H1 (cell line): ENCODE data around the gene PHKA1. TPM values are rescaled to one million over a fixed set of nuclear protein-coding genes. Genes with fewer than 3 reads are reported as not detected.

ENCODE experiments used
- CTCF ChIA-PET: fragments of 300-600 bp; sonication (Branson Sonifier 250); formaldehyde crosslinking; loops from one replicate; lab custom pipeline; 2021; ENCODE audit not compliant: partially characterized antibody; lab: Charles Lee
- POLR2A ChIA-PET: fragments of 300-600 bp; sonication (Branson Sonifier 250); formaldehyde crosslinking; loops from one replicate; lab custom pipeline; 2021; ENCODE audit warnings: inconsistent platforms; ENCODE audit not compliant: partially characterized antibody; lab: Charles Lee
- DNase-seq, 2 experiments: peaks; one replicate each; pipeline versions ENCODE4 v3.0.0 to v3.0.0-alpha.2; 2010 to 2022; ENCODE audit warnings: low spot score in 2 of 2, low read depth in 1 of 2, mixed read lengths in 1 of 2
- FAIRE-seq: peaks from 2 replicates; lab custom pipeline; 2011; peaks lifted over from hg19 to GRCh38; lab: Jason Lieb, UNC
- H2AFZ ChIP-seq: 2 replicates; pipeline ENCODE4 v1.8.1; 2012; ENCODE audit warnings: low read length, inconsistent platforms
- H2AK5ac ChIP-seq: 2 replicates; pipeline ENCODE4 v1.6.1; 2013; ENCODE audit warnings: low read depth, low read length
- H2BK120ac ChIP-seq: replicated peaks from 2 replicates; pipeline ENCODE3; 2013; ENCODE audit warnings: low read depth, low read length, inconsistent platforms
- H2BK12ac ChIP-seq: 2 replicates; pipeline ENCODE4 v1.6.1; 2013; ENCODE audit warnings: low read depth, low read length
- H2BK15ac ChIP-seq: 2 replicates; pipeline ENCODE4 v1.6.1; 2013; ENCODE audit warnings: low read length
- H2BK20ac ChIP-seq: 2 replicates; pipeline ENCODE4 v1.6.1; 2013; ENCODE audit warnings: low read length
- H2BK5ac ChIP-seq: 2 replicates; pipeline ENCODE4 v1.6.1; 2013; ENCODE audit warnings: low read depth, low read length
- H3K14ac ChIP-seq: 2 replicates; pipeline ENCODE4 v1.6.1; 2013; ENCODE audit warnings: inconsistent platforms; ENCODE audit not compliant: insufficient read length
- H3K18ac ChIP-seq: 2 replicates; pipeline ENCODE4 v1.6.1; 2013; ENCODE audit warnings: low read length; ENCODE audit errors: extremely low read depth
- H3K23ac ChIP-seq: 2 replicates; pipeline ENCODE4 v1.6.1; 2013; ENCODE audit warnings: inconsistent platforms; ENCODE audit not compliant: insufficient read length
- H3K23me2 ChIP-seq: 2 replicates; pipeline ENCODE4 v1.6.1; 2013; ENCODE audit warnings: low read depth, low read length
- H3K27ac ChIP-seq: 2 replicates; pipeline ENCODE4 v1.6.1; 2011; ENCODE audit warnings: low read depth, low read length, inconsistent platforms
- H3K27me3 ChIP-seq, 4 experiments: replicated peaks in 1 of 4; 1 replicate in 1 of 4; 2 replicates in 3 of 4; pipeline versions ENCODE4 v1.6.1 to v1.8.1; 2011 to 2013; ENCODE audit warnings: low read length in 3 of 4, mild to moderate bottlenecking in 3 of 4, inconsistent platforms in 2 of 4, mixed read lengths in 2 of 4, moderate library complexity in 1 of 4; ENCODE audit not compliant: control insufficient read depth in 3 of 4, insufficient read depth in 3 of 4; ENCODE audit errors: extremely low read depth in 1 of 4
- H3K36me3 ChIP-seq, 4 experiments: 2 replicates each; pipeline versions ENCODE4 v1.6.1 to v1.8.1; 2011 to 2013; ENCODE audit warnings: mild to moderate bottlenecking in 4 of 4, low read length in 3 of 4, moderate library complexity in 2 of 4, control low read depth in 1 of 4, inconsistent platforms in 1 of 4; ENCODE audit not compliant: insufficient read depth in 4 of 4, control insufficient read depth in 2 of 4
- H3K4ac ChIP-seq: replicated peaks from 2 replicates; pipeline ENCODE3; 2013; ENCODE audit warnings: low read length, low read depth, mixed read lengths, inconsistent platforms; ENCODE audit not compliant: insufficient read length
- H3K4me1 ChIP-seq, 4 experiments: replicated peaks in 1 of 4; 1 replicate in 1 of 4; 2 replicates in 3 of 4; pipeline versions ENCODE4 v1.6.1 to v1.8.1; 2011 to 2013; ENCODE audit warnings: low read length in 3 of 4, inconsistent platforms in 2 of 4, mixed read lengths in 1 of 4; ENCODE audit not compliant: insufficient read depth in 4 of 4, control insufficient read depth in 3 of 4
- H3K4me2 ChIP-seq, 2 experiments: 2 replicates each; pipeline versions ENCODE4 v1.6.1 to v1.8.1; 2011 to 2013; ENCODE audit warnings: low read depth in 2 of 2, low read length in 2 of 2, control low read depth in 1 of 2, inconsistent platforms in 1 of 2, mild to moderate bottlenecking in 1 of 2; ENCODE audit not compliant: insufficient read depth in 1 of 2
- H3K4me3 ChIP-seq, 4 experiments: fragments of 200-600, 300-600 bp in 1 of 4; sonication (generic), shearing (Covaris generic), sonication (Bioruptor Twin) in 1 of 4; 2 replicates each; pipeline versions ENCODE4 v1.5.1 to v1.8.1; 2011 to 2016; ENCODE audit warnings: low read length in 4 of 4, low read depth in 3 of 4, control low read depth in 2 of 4, inconsistent platforms in 2 of 4, mild to moderate bottlenecking in 2 of 4, mixed read lengths in 1 of 4, moderate library complexity in 1 of 4; ENCODE audit not compliant: insufficient read depth in 2 of 4; ENCODE audit errors: extremely low read depth in 1 of 4
- H3K56ac ChIP-seq: replicated peaks from 2 replicates; pipeline ENCODE3; 2013; ENCODE audit warnings: low read depth, mild to moderate bottlenecking, mixed read lengths, low read length, inconsistent platforms; ENCODE audit not compliant: insufficient read length
- H3K79me1 ChIP-seq: 2 replicates; pipeline ENCODE4 v1.6.1; 2013; ENCODE audit warnings: low read depth, low read length, control low read depth
- H3K79me2 ChIP-seq, 2 experiments: 2 replicates each; pipeline versions ENCODE4 v1.6.1 to v1.8.1; 2012 to 2013; ENCODE audit warnings: low read length in 2 of 2, mild to moderate bottlenecking in 2 of 2, inconsistent platforms in 1 of 2; ENCODE audit not compliant: insufficient read depth in 2 of 2, control insufficient read depth in 1 of 2
- H3K9ac ChIP-seq, 4 experiments: replicated peaks in 1 of 4; 1 replicate in 1 of 4; 2 replicates in 3 of 4; pipeline versions ENCODE4 v1.6.1 to v1.8.1; 2011 to 2013; ENCODE audit warnings: low read depth in 3 of 4, low read length in 3 of 4, control low read depth in 2 of 4, mild to moderate bottlenecking in 2 of 4, moderate library complexity in 2 of 4, inconsistent platforms in 1 of 4; ENCODE audit errors: extremely low read depth in 1 of 4
- H3K9me3 ChIP-seq, 2 experiments: 2 replicates each; pipeline versions ENCODE4 v1.6.1 to v1.8.1; 2012 to 2013; ENCODE audit warnings: mild to moderate bottlenecking in 2 of 2, moderate library complexity in 2 of 2, control low read depth in 1 of 2, inconsistent platforms in 1 of 2, low read depth in 1 of 2, low read length in 1 of 2, mixed read lengths in 1 of 2; ENCODE audit not compliant: insufficient read depth in 2 of 2
- H4K20me1 ChIP-seq, 2 experiments: replicated peaks in 1 of 2; 2 replicates each; pipeline versions ENCODE3 to v1.8.1; 2011 to 2013; ENCODE audit warnings: inconsistent platforms in 2 of 2, low read length in 2 of 2, mild to moderate bottlenecking in 1 of 2; ENCODE audit not compliant: insufficient read depth in 2 of 2, control insufficient read depth in 1 of 2
- H4K5ac ChIP-seq: 2 replicates; pipeline ENCODE4 v1.6.1; 2013; ENCODE audit warnings: low read length, low read depth, mixed read lengths, inconsistent platforms; ENCODE audit not compliant: insufficient read length
- H4K8ac ChIP-seq: 2 replicates; pipeline ENCODE4 v1.8.0; 2013; ENCODE audit warnings: mild to moderate bottlenecking, moderate library complexity, low read length, inconsistent platforms; ENCODE audit not compliant: insufficient read depth; ENCODE audit errors: extremely low read depth
- H4K91ac ChIP-seq: replicated peaks from 2 replicates; pipeline ENCODE3; 2013; ENCODE audit warnings: low read length, mixed read lengths, inconsistent platforms; ENCODE audit not compliant: insufficient read length
- BACH1 ChIP-seq: IDR thresholded peaks from 2 replicates; pipeline ENCODE4 v1.6.1; 2012; ENCODE audit warnings: low read length, improper control_type of control experiment
- CHD2 ChIP-seq: IDR thresholded peaks from 2 replicates; pipeline ENCODE4 v1.6.1; 2012; ENCODE audit warnings: low read length, improper control_type of control experiment
- CREB1 ChIP-seq: IDR thresholded peaks from 2 replicates; pipeline ENCODE4 v1.6.1; 2012; ENCODE audit warnings: inconsistent platforms
- EGR1 ChIP-seq: IDR thresholded peaks from 2 replicates; pipeline ENCODE4 v1.6.1; 2011; ENCODE audit warnings: low read depth, low read length, borderline replicate concordance
- EZH2 ChIP-seq: fragments of 200-600 bp; sonication (generic); IDR thresholded peaks from 2 replicates; pipeline ENCODE4 v1.7.1; 2012; ENCODE audit warnings: low read depth, mild to moderate bottlenecking, moderate library complexity, low read length, inconsistent platforms; ENCODE audit not compliant: severe bottlenecking
- JUN ChIP-seq: IDR thresholded peaks from 2 replicates; pipeline ENCODE4 v1.6.1; 2011; ENCODE audit warnings: low read depth, mild to moderate bottlenecking, improper control_type of control experiment, low read length
- KDM4A ChIP-seq: IDR thresholded peaks from one replicate; pipeline ENCODE4 v1.7.1; 2012; ENCODE audit warnings: low read depth, mild to moderate bottlenecking, moderate library complexity, low read length, inconsistent platforms; ENCODE audit not compliant: severe bottlenecking
- PHF8 ChIP-seq: fragments of 200-600 bp; sonication (generic); conservative IDR thresholded peaks from 2 replicates; pipeline ENCODE4 v1.7.1; 2012; ENCODE audit warnings: low read depth, mild to moderate bottlenecking, inconsistent platforms, low read length, moderate library complexity
- POLR2A ChIP-seq, 2 experiments: IDR thresholded peaks; 1 replicate in 1 of 2; 2 replicates in 1 of 2; pipeline ENCODE4 v1.6.1; 2011; ENCODE audit warnings: low read depth in 2 of 2, low read length in 2 of 2, mild to moderate bottlenecking in 2 of 2; ENCODE audit errors: control extremely low read depth in 1 of 2
- POLR2AphosphoS5 ChIP-seq: IDR thresholded peaks from 2 replicates; pipeline ENCODE4 v1.6.1; 2011; ENCODE audit warnings: low read depth, low read length
- SIN3A ChIP-seq, 2 experiments: IDR thresholded peaks in 1 of 2; conservative IDR thresholded peaks in 1 of 2; 2 replicates each; pipeline ENCODE4 v1.6.1; 2011 to 2012; ENCODE audit warnings: low read length in 2 of 2, improper control_type of control experiment in 1 of 2, low read depth in 1 of 2, mild to moderate bottlenecking in 1 of 2
- SIX5 ChIP-seq: IDR thresholded peaks from 2 replicates; pipeline ENCODE4 v1.6.1; 2011; ENCODE audit warnings: mild to moderate bottlenecking, low read depth, low read length
- SP1 ChIP-seq: IDR thresholded peaks from 2 replicates; pipeline ENCODE4 v1.6.1; 2011; ENCODE audit warnings: low read depth, low read length
- SP4 ChIP-seq: IDR thresholded peaks from 2 replicates; pipeline ENCODE4 v1.6.1; 2012; ENCODE audit warnings: low read length, inconsistent platforms
- SRF ChIP-seq: IDR thresholded peaks from 2 replicates; pipeline ENCODE4 v1.6.1; 2011; ENCODE audit warnings: mild to moderate bottlenecking, low read depth, low read length, moderate library complexity
- TAF1 ChIP-seq: IDR thresholded peaks from 2 replicates; pipeline ENCODE4 v1.6.1; 2011; ENCODE audit warnings: mild to moderate bottlenecking, low read depth, low read length
- TAF7 ChIP-seq: optimal IDR thresholded peaks from 2 replicates; pipeline ENCODE3; 2011; ENCODE audit warnings: low read depth, mild to moderate bottlenecking, inconsistent platforms, low read length, moderate library complexity, borderline replicate concordance
- WGBS, 2 experiments: shearing (Covaris generic) in 1 of 2; methylation state at CpG; one replicate each; pipeline versions ENCODE4 v1.1.6 to v1.1.7; 2013 to 2015; ENCODE audit warnings: low lambda C conversion rate in 2 of 2, mixed read lengths in 2 of 2, inconsistent platforms in 1 of 2, low coverage in 1 of 2, missing lambda C conversion rate in 1 of 2; ENCODE audit not compliant: insufficient replicate concordance in 2 of 2, insufficient coverage in 1 of 2, insufficient read length in 1 of 2; ENCODE audit errors: extremely low coverage in 1 of 2, missing lambda C conversion rate in 1 of 2; 5-methylcytosine and 5-hydroxymethylcytosine counted together
- polyA plus RNA-seq, 7 experiments: library from polyadenylated mRNA; depleted of rRNA in 3 of 7; stranded (reverse) in 5 of 7; unstranded in 2 of 7; fragments of >200 nt in 5 of 7; fragments of 200-250 nt in 2 of 7; gene quantifications; 1 replicate in 5 of 7; 2 replicates in 1 of 7; 4 replicates in 1 of 7; pipeline versions ENCODE4 v1.2.1 to v1.2.3, GENCODE V29; 2011 to 2013; ENCODE audit warnings: missing spikeins in 2 of 7, mixed read lengths in 2 of 7
- total RNA-seq: library from RNA; stranded (reverse); fragmentation: NEBNext Ultra II Directional; extraction: Animal tissue kit (Norgen Biotek cat#: 25700); gene quantifications from 2 replicates; pipeline ENCODE4 v1.2.1, GENCODE V29; 2021

The PHKA1 gene
- total and polyA plus RNA-seq, 2 of the 8 experiments (the other 6 are each of a cell fraction or from before 2014, with no cell fraction given), result 4.2 to 7.2 TPM

DNA sequence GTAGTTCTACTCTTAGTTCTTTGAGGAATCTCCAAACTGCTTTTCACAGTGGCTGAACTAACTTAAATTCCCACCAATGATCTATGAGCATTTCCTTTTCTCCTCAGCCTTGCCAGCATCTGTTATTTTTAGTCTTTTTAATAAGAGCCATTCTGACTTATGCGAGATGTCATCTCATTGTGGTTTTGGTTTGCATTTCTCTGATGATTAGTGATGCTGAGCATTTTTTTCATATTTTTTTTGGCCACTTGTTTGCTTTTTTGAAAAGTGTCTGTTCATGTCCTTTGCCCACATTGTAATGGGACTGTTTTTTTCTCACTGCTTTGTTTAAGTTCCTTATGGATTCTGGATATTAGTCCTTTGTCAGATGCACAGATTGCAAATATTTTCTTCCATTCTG is 21.5 kb upstream of the PHKA1 start:
- no peaks in the 10 kb centered on the region for H3K9me3 ChIP-seq
- no peak overlapping the region for H3K23ac ChIP-seq
- no peak overlapping the region for H3K27ac ChIP-seq
- CTCF ChIA-PET, result no interaction called here
- no peaks in the 10 kb centered on the region for H3K79me1 ChIP-seq
- no peaks in the 10 kb centered on the region for H3K23me2 ChIP-seq
- H2BK5ac ChIP-seq, result no peak overlapping the region
- no peak overlapping the region for H3K9ac ChIP-seq
- H4K20me1 ChIP-seq, result no peaks in the 10 kb centered on the region
- no peaks in the 10 kb centered on the region for H3K4me1 ChIP-seq
- no peak overlapping the region for H3K56ac ChIP-seq
- DNase-seq (no peak), FAIRE-seq (no peak)
- no peak overlapping the region for H3K4me3 ChIP-seq
- no peak overlapping the region for H2BK20ac ChIP-seq
- POLR2A ChIA-PET, result no interaction called here
- no peak for TF ChIP-seq TAF1
- TF ChIP-seq POLR2A (IDR thresholded peaks at IDR 0.05; ENCODE audit: control extremely low read depth in 1 of 2, low read depth in 2 of 2, low read length in 2 of 2), result no peak
- no peak for TF ChIP-seq POLR2AphosphoS5
- TF ChIP-seq SP4, result no peak
- no peak for TF ChIP-seq SRF
- TF ChIP-seq KDM4A, result no peak
- no peak for TF ChIP-seq EZH2
- TF ChIP-seq SIN3A (conservative IDR thresholded peaks at IDR 0.05 in 1 of 2, IDR thresholded peaks at IDR 0.05 in 1 of 2; ENCODE audit: low read depth in 1 of 2, low read length in 2 of 2), result no peak
- no peak for TF ChIP-seq CHD2
- no peak for TF ChIP-seq SP1
- no peak for TF ChIP-seq SIX5
- no peak for TF ChIP-seq EGR1
- no peak for TF ChIP-seq BACH1
- TF ChIP-seq JUN, result no peak
- TF ChIP-seq CREB1, result no peak
- TF ChIP-seq PHF8, result no peak
- no peak for TF ChIP-seq TAF7
- WGBS, 2 experiments, result 100% methylated on average over 1 of the region's 1 CpG; no CpG with 5 or more reads in 1 of the 2 experiments
- H3K27me3 ChIP-seq, result no peaks in the 10 kb centered on the region
- H4K5ac ChIP-seq, result no peak overlapping the region
- no peak overlapping the region for H4K91ac ChIP-seq
- no peak overlapping the region for H4K8ac ChIP-seq
- no peaks in the 10 kb centered on the region for H3K79me2 ChIP-seq
- H3K14ac ChIP-seq, result no peak overlapping the region
- no peak overlapping the region for H2BK15ac ChIP-seq
- H2AK5ac ChIP-seq, result no peak overlapping the region
- no peak overlapping the region for H2BK120ac ChIP-seq
- H2AFZ ChIP-seq, result no peak overlapping the region
- H3K4me2 ChIP-seq, result no peak overlapping the region
- H3K18ac ChIP-seq, result no peak overlapping the region
- no peaks in the 10 kb centered on the region for H3K36me3 ChIP-seq
- H3K4ac ChIP-seq, result no peak overlapping the region
- no peak overlapping the region for H2BK12ac ChIP-seq
